Activated CD8-positive, alpha-beta T cell treated with anti-CD3 and anti-CD28 coated beads for 36 hours (primary cell): ENCODE data around the gene TMX3. TPM values are rescaled to one million over a fixed set of nuclear protein-coding genes. Genes with fewer than 3 reads are reported as not detected.

Experiments
- ATAC-seq: fragments of 200-7000 bp; cut with Tn5 transposase; one replicate; pipeline ENCODE4 v1.10.0; 2021; ENCODE audit warnings: mild to moderate bottlenecking, moderate library complexity
- CTCF ChIA-PET: fragments of 350-600 bp; sonication (Branson Sonifier 250); formaldehyde crosslinking; loops from one replicate; lab custom pipeline; 2021; ENCODE audit warnings: antibody characterized with exemption; lab: Charles Lee
- POLR2A ChIA-PET: fragments of 350-600 bp; sonication (Branson Sonifier 250); formaldehyde crosslinking; loops from one replicate; lab custom pipeline; 2021; ENCODE audit warnings: antibody characterized with exemption; lab: Charles Lee
- DNase-seq: peaks from one replicate; pipeline ENCODE4 v3.0.0-alpha.2; 2020
- H3K27ac Mint-ChIP-seq: one replicate; pipeline ENCODE4 v1.8.0; 2021; ENCODE audit warnings: mild to moderate bottlenecking, mixed read lengths
- H3K27me3 Mint-ChIP-seq: one replicate; pipeline ENCODE4 v1.8.0; 2021; ENCODE audit warnings: mixed read lengths
- H3K36me3 Mint-ChIP-seq: one replicate; pipeline ENCODE4 v1.8.0; 2021; ENCODE audit warnings: low read depth, mixed read lengths
- H3K4me1 Mint-ChIP-seq: one replicate; pipeline ENCODE4 v1.8.0; 2021; ENCODE audit warnings: low read depth, mixed read lengths
- H3K4me3 Mint-ChIP-seq: one replicate; pipeline ENCODE4 v1.8.0; 2021; ENCODE audit warnings: mild to moderate bottlenecking, moderate library complexity, mixed read lengths
- H3K9me3 Mint-ChIP-seq: one replicate; pipeline ENCODE4 v1.8.0; 2021; ENCODE audit warnings: mixed read lengths
- intact Hi-C: fragments of 100-400 bp; cut with micrococcal nuclease; formaldehyde crosslinking; loops from one replicate; pipeline ENCODE4 v1.10.0; 2022
- total RNA-seq, 2 experiments: library from RNA; stranded (reverse); gene quantifications; one replicate each; pipeline ENCODE4 v1.2.3, GENCODE V29; 2021
- TF ChIP-seq, protein P1 (sequence below): fragments of 200-600 bp; IDR thresholded peaks from one replicate; pipeline ENCODE4 v1.8.0; 2022; ENCODE audit warnings: antibody characterized with exemption, mild to moderate bottlenecking

The TMX3 gene
- total RNA-seq, 2 experiments from 2014 or later, result 39.7 to 51.4 TPM

DNA sequence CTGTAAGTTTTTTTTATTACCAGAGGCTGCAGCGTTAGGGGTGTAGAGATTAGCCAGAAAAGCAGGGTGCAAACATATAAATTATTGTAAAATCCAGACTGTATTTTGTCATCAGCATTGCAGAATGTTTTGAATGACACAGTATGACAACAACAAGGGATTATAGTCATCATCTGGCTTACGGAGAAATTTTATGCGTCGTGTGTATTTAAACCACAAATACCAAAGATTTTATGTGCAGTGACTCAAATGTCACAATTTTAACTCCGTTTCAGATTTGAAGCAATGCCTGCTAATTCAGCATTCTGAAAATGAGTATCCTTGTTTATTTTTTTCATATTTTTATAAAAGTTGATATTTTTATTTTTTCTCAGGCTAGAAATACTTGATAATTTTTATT, 19.4 kb upstream of the TMX3 start:
- Mint-ChIP-seq H3K27ac (no peak overlapping the region), H3K36me3 (no peaks in the 10 kb centered on the region), H3K4me1 (no peaks in the 10 kb centered on the region), H3K27me3 (no peaks in the 10 kb centered on the region), H3K4me3 (no peak overlapping the region), H3K9me3 (no peaks in the 10 kb centered on the region)
- TF ChIP-seq, protein P1, sequence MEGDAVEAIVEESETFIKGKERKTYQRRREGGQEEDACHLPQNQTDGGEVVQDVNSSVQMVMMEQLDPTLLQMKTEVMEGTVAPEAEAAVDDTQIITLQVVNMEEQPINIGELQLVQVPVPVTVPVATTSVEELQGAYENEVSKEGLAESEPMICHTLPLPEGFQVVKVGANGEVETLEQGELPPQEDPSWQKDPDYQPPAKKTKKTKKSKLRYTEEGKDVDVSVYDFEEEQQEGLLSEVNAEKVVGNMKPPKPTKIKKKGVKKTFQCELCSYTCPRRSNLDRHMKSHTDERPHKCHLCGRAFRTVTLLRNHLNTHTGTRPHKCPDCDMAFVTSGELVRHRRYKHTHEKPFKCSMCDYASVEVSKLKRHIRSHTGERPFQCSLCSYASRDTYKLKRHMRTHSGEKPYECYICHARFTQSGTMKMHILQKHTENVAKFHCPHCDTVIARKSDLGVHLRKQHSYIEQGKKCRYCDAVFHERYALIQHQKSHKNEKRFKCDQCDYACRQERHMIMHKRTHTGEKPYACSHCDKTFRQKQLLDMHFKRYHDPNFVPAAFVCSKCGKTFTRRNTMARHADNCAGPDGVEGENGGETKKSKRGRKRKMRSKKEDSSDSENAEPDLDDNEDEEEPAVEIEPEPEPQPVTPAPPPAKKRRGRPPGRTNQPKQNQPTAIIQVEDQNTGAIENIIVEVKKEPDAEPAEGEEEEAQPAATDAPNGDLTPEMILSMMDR, result no peak
- no peak for ATAC-seq
- POLR2A ChIA-PET, result no interaction called here
- DNase-seq, result no peak
- CTCF ChIA-PET, result interaction anchor here (1.4 to 1.5 kb wide), 2 partner anchors 13 to 22 kb away, joined by 3 to 4 read pairs; no protein-coding TSS in a partner anchor
- intact Hi-C loops, result no loop called here

DNA sequence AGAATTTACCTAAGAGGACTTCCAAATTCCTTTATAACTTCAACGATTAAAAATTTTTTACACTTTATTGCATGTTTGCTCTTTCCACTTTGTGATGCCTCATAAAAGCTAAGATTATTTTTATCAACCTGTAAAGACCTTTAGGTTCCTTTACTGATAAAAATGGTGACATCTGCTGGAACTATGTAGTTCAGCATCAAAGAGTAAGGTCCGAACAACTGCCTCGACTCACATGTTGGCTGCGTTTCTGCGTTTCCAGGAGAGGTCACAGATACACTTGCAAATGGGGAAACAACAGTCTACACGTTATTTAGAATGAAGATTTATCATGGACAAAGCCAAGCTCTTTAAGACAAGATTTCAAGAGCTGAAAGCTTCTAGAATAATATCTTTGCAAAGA, 18.8 kb upstream of the TMX3 start:
- H3K27ac Mint-ChIP-seq, result no peak overlapping the region
- TF ChIP-seq, protein P1, result no peak
- H3K4me1 Mint-ChIP-seq, result no peaks in the 10 kb centered on the region
- CTCF ChIA-PET, result interaction anchor here (1.4 to 1.5 kb wide), 2 partner anchors 12 to 21 kb away, joined by 3 to 4 read pairs; no protein-coding TSS in a partner anchor
- intact Hi-C loops, result no loop called here
- no peaks in the 10 kb centered on the region for H3K9me3 Mint-ChIP-seq
- POLR2A ChIA-PET, result interaction anchor here (0.7 kb wide), 1 partner anchor 12 kb away, joined by 3 read pairs; no protein-coding TSS in a partner anchor
- no peak overlapping the region for H3K4me3 Mint-ChIP-seq
- H3K27me3 Mint-ChIP-seq, result no peaks in the 10 kb centered on the region
- DNase-seq (no peak), ATAC-seq (no peak)
- H3K36me3 Mint-ChIP-seq, result no peaks in the 10 kb centered on the region

DNA sequence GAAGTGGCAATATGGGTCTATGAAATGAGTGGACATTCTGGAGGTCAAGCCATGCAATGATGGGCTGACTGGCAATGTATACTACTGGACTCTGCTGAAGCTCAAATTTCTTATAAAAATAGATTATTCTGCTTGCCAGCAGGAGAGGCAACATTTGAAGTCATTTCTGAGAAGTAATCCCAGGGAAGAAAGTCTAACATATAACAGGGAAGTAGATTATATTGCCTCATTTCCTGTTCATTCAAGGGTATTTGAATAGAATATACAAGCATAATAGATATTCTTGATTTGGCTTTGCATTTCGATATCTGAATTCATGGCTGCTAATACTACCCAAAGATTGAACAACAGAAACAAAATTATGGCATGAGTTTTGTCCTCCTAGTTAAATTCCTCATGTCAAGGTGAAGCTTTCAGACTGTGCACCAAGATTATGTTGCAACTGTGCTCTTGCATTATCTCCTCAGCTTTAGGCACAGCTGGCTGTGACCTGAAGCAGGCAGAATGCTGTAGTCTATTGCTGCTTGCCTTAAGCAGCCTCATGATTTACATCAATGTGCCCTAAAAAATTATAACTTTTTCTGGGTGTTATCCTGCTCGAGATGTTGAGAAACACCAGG, 13.3 kb upstream of the TMX3 start:
- no peak overlapping the region for H3K27ac Mint-ChIP-seq
- H3K36me3 Mint-ChIP-seq, result no peaks in the 10 kb centered on the region
- no peaks in the 10 kb centered on the region for H3K27me3 Mint-ChIP-seq
- intact Hi-C loops, result no loop called here
- DNase-seq (no peak), ATAC-seq (no peak)
- peaks cover 2% of the 10 kb centered on the region for H3K4me1 Mint-ChIP-seq
- no peak overlapping the region for H3K4me3 Mint-ChIP-seq
- TF ChIP-seq, protein P1, result no peak
- H3K9me3 Mint-ChIP-seq, result no peaks in the 10 kb centered on the region
- CTCF ChIA-PET, result interaction anchor here (1.4 kb wide), 1 partner anchor 10 kb away, joined by 3 read pairs; no protein-coding TSS in a partner anchor
- POLR2A ChIA-PET, result no interaction called here

DNA sequence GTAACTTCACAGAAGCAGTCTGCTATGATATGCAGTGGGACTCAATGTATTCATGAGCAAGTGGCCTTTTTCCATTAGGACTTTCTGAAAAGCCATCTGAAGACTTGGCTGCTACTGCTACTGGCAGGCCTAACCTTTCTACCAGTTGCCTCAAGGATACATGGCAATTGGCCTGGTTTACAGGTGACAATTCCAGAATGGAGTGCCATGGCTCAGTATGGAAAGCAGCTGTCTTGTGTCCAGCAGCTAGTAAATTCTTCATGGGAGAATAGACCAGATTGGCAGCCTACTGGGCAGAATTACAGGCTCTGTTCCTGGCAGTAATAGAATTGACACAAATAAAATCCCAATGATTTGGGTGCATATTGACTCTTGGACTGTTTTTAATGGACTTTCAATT, 12.6 kb upstream of the TMX3 start:
- DNase-seq, result no peak
- intact Hi-C loops, result no loop called here
- POLR2A ChIA-PET, result no interaction called here
- Mint-ChIP-seq H3K9me3 (no peaks in the 10 kb centered on the region), H3K36me3 (no peaks in the 10 kb centered on the region), H3K4me3 (no peak overlapping the region), H3K4me1 (peaks cover 4% of the 10 kb centered on the region), H3K27me3 (no peaks in the 10 kb centered on the region), H3K27ac (no peak overlapping the region)
- no peak for ATAC-seq
- TF ChIP-seq, protein P1, result no peak
- CTCF ChIA-PET, result no interaction called here

DNA sequence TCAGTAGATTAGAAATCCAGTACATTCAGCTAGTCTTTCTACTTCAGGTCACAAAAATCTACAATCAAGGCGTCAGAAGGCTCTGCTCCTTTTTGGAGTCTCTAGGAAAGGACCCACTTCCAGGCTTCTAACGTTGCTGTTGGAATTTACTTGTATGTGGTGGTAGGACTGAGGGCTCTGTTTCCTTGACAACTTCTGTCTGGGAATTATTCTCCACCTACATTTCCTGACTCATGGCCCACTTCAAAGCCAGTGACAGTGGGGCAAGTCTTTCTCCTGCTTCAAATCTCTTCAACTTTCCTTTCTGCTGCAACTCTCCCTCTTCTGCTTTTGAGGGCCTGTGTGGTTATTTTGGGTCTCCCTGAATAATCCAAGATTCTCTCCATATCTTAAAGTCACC, 10.4 kb upstream of the TMX3 start:
- no peak overlapping the region for H3K4me3 Mint-ChIP-seq
- H3K9me3 Mint-ChIP-seq, result no peaks in the 10 kb centered on the region
- intact Hi-C loops, result no loop called here
- H3K27me3 Mint-ChIP-seq, result no peaks in the 10 kb centered on the region
- H3K27ac Mint-ChIP-seq, result no peak overlapping the region
- H3K4me1 Mint-ChIP-seq, result peaks cover 22% of the 10 kb centered on the region
- no peak for DNase-seq
- ATAC-seq, result no peak
- POLR2A ChIA-PET, result no interaction called here
- TF ChIP-seq, protein P1, result no peak
- CTCF ChIA-PET, result no interaction called here
- H3K36me3 Mint-ChIP-seq, result no peaks in the 10 kb centered on the region
